ENCODE data around the gene SH3BP4. TPM values are rescaled to one million over a fixed set of nuclear protein-coding genes. Genes with fewer than 3 reads are reported as not detected.

The SH3BP4 gene
- total and polyA plus RNA-seq, 2 of the 13 experiments (the other 11 are each of a cell fraction or from before 2014, with no cell fraction given), result 34.6 to 99.1 TPM

DNA sequence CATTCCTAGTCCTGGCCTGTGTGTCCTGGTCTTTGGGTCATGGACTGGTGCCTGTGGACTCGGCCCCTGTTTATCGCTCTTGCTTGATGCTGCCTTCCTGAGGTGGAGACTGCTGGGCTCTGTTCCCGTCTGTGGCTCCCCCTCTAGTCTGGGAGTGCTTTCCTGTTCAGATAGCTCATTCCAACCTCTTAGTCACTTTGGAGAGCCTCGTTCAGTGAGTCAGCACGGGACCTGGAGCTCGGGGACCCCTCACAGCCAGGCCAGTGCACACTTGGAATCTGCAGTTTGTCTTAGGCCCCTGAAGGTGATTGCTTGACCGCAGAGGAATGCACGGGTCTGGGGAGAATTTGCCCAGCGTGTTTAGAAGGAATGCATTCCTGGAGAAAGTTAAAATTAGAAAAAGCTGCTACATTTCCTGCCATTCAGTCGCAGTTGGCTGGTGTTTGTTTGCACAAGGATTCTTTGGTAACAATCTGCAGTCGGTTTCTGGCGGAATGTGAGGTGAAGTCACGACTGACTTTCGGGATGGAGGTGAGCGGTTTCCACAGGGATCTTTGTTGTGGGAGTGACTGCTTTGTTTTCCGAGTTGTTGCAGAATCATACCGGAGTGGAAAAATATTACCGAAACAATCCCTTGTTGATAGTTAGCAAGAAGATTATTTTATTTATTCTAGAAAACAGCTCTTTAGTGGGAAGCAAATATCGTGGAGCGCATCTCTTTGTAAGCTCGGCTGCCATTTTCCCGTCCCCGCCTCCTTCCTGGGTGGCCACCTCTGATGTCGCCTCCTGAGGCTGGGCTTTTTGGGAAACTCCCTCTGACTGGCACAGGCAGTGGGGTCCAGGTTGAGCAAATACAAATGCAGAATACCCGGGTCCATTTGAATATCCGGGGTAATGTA is 29.6 kb downstream of the SH3BP4 start (continued):
- TF ChIP-seq ZNF770 (CRISPR knock-in tag; IDR thresholded peaks at IDR 0.05), result peak; percentile 38; the same call in 1 of the 2 replicates
- 0 out of 2 replicates have a peak, but pooled peaks have one; percentile 2 for TF ChIP-seq HNRNPL (IDR thresholded peaks at IDR 0.05; ENCODE audit: low read depth, low read length)
- no peak for TF ChIP-seq NRL (CRISPR knock-in tag; IDR thresholded peaks at IDR 0.05; ENCODE audit: borderline replicate concordance)
- TF ChIP-seq MEF2D (CRISPR knock-in tag; IDR thresholded peaks at IDR 0.05), result peak; percentile 94
- TF ChIP-seq ZNF570 (CRISPR knock-in tag; IDR thresholded peaks at IDR 0.05; ENCODE audit: borderline replicate concordance), result no peak
- TF ChIP-seq ZNF263 (CRISPR knock-in tag; IDR thresholded peaks at IDR 0.05), result no peak; the same call in 1 of the 2 replicates
- TF ChIP-seq SMAD3 (CRISPR knock-in tag; IDR thresholded peaks at IDR 0.05), result peak; percentile 52; the same call in 1 of the 2 replicates
- 0 out of 2 replicates have a peak, but pooled peaks have one; percentile 37 for TF ChIP-seq SOX13 (IDR thresholded peaks at IDR 0.05)
- peak in 1 of 2 experiments; percentile 53; a peak in 3 of 4 replicates for TF ChIP-seq SOX13 (CRISPR knock-in tag; conservative IDR thresholded peaks at IDR 0.05 in 1 of 2, IDR thresholded peaks at IDR 0.05 in 1 of 2)
- no peak for TF ChIP-seq ZNF709 (CRISPR knock-in tag; IDR thresholded peaks at IDR 0.05)
- TF ChIP-seq MLX (CRISPR knock-in tag; IDR thresholded peaks at IDR 0.05), result 0 out of 2 replicates have a peak, but pooled peaks have one; percentile 28
- no peak for TF ChIP-seq MIER3 (CRISPR knock-in tag; IDR thresholded peaks at IDR 0.05; ENCODE audit: borderline replicate concordance)
- no peak for TF ChIP-seq ZNF724P (CRISPR knock-in tag; IDR thresholded peaks at IDR 0.05; ENCODE audit: borderline replicate concordance)
- TF ChIP-seq FOXP1 (IDR thresholded peaks at IDR 0.05), result no peak
- no peak; the same call in 1 of the 2 replicates for TF ChIP-seq FOXP1 (CRISPR knock-in tag; IDR thresholded peaks at IDR 0.05)
- 0 out of 2 replicates have a peak, but pooled peaks have one; percentile 34 for TF ChIP-seq GFI1 (CRISPR knock-in tag; IDR thresholded peaks at IDR 0.05; ENCODE audit: borderline replicate concordance)
- TF ChIP-seq HMGXB4 (CRISPR knock-in tag; IDR thresholded peaks at IDR 0.05; ENCODE audit: borderline replicate concordance in 1 of 2, low read depth in 1 of 2), result no peak; a peak in 1 of 4 replicates
- TF ChIP-seq EED (CRISPR knock-in tag; IDR thresholded peaks at IDR 0.05), result no peak; the same call in 1 of the 2 replicates
- TF ChIP-seq ELF3 (CRISPR knock-in tag; IDR thresholded peaks at IDR 0.05), result peak; percentile 66
- TF ChIP-seq AFF4 (CRISPR knock-in tag; IDR thresholded peaks at IDR 0.05), result no peak; the same call in 1 of the 2 replicates
- no peak for TF ChIP-seq ZNF432 (CRISPR knock-in tag; IDR thresholded peaks at IDR 0.05; ENCODE audit: borderline replicate concordance)

All from HepG2 (cell line).